ENCODE measurements around the gene SAMD9. TPM values are rescaled to one million over a fixed set of nuclear protein-coding genes. Genes with fewer than 3 reads are reported as not detected.

The SAMD9 gene
- total and polyA plus RNA-seq, 2 experiments from 2014 or later = 0.17 TPM; not detected in 1

DNA sequence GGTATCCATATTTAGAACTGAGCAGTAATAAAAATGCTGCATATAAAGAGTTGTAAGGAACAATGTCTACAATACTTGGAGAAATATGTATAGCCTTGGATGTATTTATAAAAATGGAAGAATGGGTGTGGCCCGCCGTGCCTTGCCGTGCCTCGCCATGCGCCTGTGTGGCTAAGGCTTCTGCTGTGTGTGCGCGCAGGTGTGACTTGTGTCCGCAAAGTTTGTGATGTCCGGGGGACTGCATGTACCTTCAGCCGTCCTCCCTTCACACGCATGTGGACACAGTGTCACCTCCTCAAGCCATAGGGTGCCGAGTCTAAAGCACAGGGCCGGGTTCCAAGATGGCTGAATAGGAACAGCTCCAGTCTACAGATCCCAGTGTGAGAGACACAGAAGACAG is 9.8 kb downstream of the SAMD9 start:
- peaks cover 4% of the 10 kb centered on the region; the same call in 1 of the 2 replicates for H3K27me3 ChIP-seq (ENCODE audit: insufficient read depth)
- H3K4me3 ChIP-seq = no peak overlapping the region
- Mint-ChIP-seq H3K27me3 (ENCODE audit: insufficient read depth, low read depth, poor library complexity) (peaks cover 2% of the 10 kb centered on the region), H3K4me1 (no peaks in the 10 kb centered on the region), H3K4me3 (no peak overlapping the region), H3K27ac (no peak overlapping the region), H3K9me3 (peaks cover 3% of the 10 kb centered on the region; the same call in 2 of the 3 replicates), H3K36me3 (ENCODE audit: low read depth) (no peaks in the 10 kb centered on the region)
- no peaks in the 10 kb centered on the region for H3K79me2 ChIP-seq (replicated peaks; ENCODE audit: insufficient read depth)
- no peak overlapping the region for H3K4me2 ChIP-seq
- DNase-seq (ENCODE audit: low spot score) = no peak
- H3F3A ChIP-seq (replicated peaks; ENCODE audit: low read depth) = no peaks in the 10 kb centered on the region
- H3K4me1 ChIP-seq (ENCODE audit: insufficient read depth) = no peaks in the 10 kb centered on the region
- H3K9me2 ChIP-seq (ENCODE audit: insufficient read depth) = no peaks in the 10 kb centered on the region; the same call in 1 of the 2 replicates
- TF ChIP-seq ETS1 (IDR thresholded peaks at IDR 0.05) (no peak), EZH2 (IDR thresholded peaks at IDR 0.05; ENCODE audit: low read depth, unreplicated experiment) (no peak), JUNB (IDR thresholded peaks at IDR 0.05; ENCODE audit: unreplicated experiment) (no peak), NANOG (IDR thresholded peaks at IDR 0.05; ENCODE audit: borderline replicate concordance) (no peak), ZNF114 (CRISPR knock-in tag; IDR thresholded peaks at IDR 0.05) (no peak), ZNF331 (CRISPR knock-in tag; IDR thresholded peaks at IDR 0.05; ENCODE audit: low read depth) (no peak), REST (IDR thresholded peaks at IDR 0.05; ENCODE audit: unreplicated experiment) (no peak), POLR2AphosphoS5 (IDR thresholded peaks at IDR 0.05; ENCODE audit: low read depth) (no peak)
- H3K27ac ChIP-seq (ENCODE audit: low read depth) = no peak overlapping the region
- no peak for ATAC-seq
- no peaks in the 10 kb centered on the region for H3K36me3 ChIP-seq (ENCODE audit: insufficient read depth)
- no peaks in the 10 kb centered on the region for H4K20me1 ChIP-seq (replicated peaks; ENCODE audit: insufficient read depth)
- no peak overlapping the region for H2AFZ ChIP-seq

DNA sequence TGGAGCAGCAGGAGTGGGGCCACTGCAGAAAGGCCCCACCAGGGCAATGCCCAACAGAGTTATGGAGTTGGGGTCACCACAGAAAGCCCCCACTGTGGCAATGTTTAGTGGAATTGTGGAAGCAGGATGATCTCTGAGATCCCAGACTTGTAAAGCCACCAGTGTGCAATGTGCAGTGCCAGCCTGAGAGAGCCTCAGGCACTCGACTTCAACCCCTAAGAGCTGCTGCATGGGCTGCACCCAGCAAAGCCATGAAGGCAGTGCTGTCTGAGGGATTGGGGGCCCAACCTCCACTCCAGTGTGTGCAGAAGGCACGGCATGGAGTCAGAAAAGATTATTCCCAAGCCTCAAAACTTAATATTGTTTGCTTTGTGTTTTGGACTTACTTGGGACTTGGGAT is 20.4 kb downstream of the SAMD9 start:
- no peaks in the 10 kb centered on the region for H3K9me3 Mint-ChIP-seq
- Histone ChIP-seq H3K4me2 (no peak overlapping the region), H3K4me1 (ENCODE audit: insufficient read depth) (no peaks in the 10 kb centered on the region), H3K4me3 (no peak overlapping the region), H3K27ac (ENCODE audit: low read depth) (no peak overlapping the region), H3K9me2 (ENCODE audit: insufficient read depth) (no peaks in the 10 kb centered on the region), H4K20me1 (replicated peaks; ENCODE audit: insufficient read depth) (no peaks in the 10 kb centered on the region), H3F3A (replicated peaks; ENCODE audit: low read depth) (no peaks in the 10 kb centered on the region), H3K79me2 (replicated peaks; ENCODE audit: insufficient read depth) (no peaks in the 10 kb centered on the region), H2AFZ (no peak overlapping the region), H3K27me3 (ENCODE audit: insufficient read depth) (no peaks in the 10 kb centered on the region), H3K36me3 (ENCODE audit: insufficient read depth) (no peaks in the 10 kb centered on the region)
- ATAC-seq (no peak), DNase-seq (ENCODE audit: low spot score) (no peak)
- H3K27ac Mint-ChIP-seq = no peak overlapping the region
- no peaks in the 10 kb centered on the region for H3K4me1 Mint-ChIP-seq
- H3K27me3 Mint-ChIP-seq (ENCODE audit: insufficient read depth, low read depth, poor library complexity) = no peaks in the 10 kb centered on the region
- no peaks in the 10 kb centered on the region for H3K36me3 Mint-ChIP-seq (ENCODE audit: low read depth)
- H3K4me3 Mint-ChIP-seq = no peak overlapping the region
- TF ChIP-seq ZNF331 (CRISPR knock-in tag; IDR thresholded peaks at IDR 0.05; ENCODE audit: low read depth) = no peak
- TF ChIP-seq STAT1 (IDR thresholded peaks at IDR 0.05; ENCODE audit: unreplicated experiment) = no peak
